SK-N-SH (cell line): Measurements from ENCODE around the gene CNTN4. TPM values are rescaled to one million over a fixed set of nuclear protein-coding genes. Genes with fewer than 3 reads are reported as not detected.

Source experiments
- CTCF ChIA-PET: fragments of 300-600, 350-600 bp; formaldehyde crosslinking; extraction: SDS; loops from one replicate; lab custom pipeline; 2021; lab: Yijun Ruan, JAX
- POLR2A ChIA-PET: fragments of 350-600 bp; sonication (Branson Sonifier 250); formaldehyde crosslinking; extraction: SDS; loops from one replicate; lab custom pipeline; 2020; ENCODE audit warnings: antibody characterized with exemption, inconsistent platforms; lab: Yijun Ruan, JAX
- DNase-seq: peaks from one replicate; pipeline ENCODE4 v3.0.0; 2012
- H2AFZ ChIP-seq: fragments of 200-600 bp; sonication (generic); 2 replicates; pipeline ENCODE4 v1.8.1; 2016; ENCODE audit warnings: antibody characterized with exemption, mild to moderate bottlenecking, low read depth
- H3F3A ChIP-seq: fragments of 200-600 bp; sonication (generic); replicated peaks from 2 replicates; pipeline ENCODE3; 2016; ENCODE audit warnings: antibody characterized with exemption, mild to moderate bottlenecking; ENCODE audit not compliant: insufficient read depth
- H3K27ac ChIP-seq, 2 experiments: fragments of 200-500 bp in 1 of 2; fragments of 200-600 bp in 1 of 2; sonication (Bioruptor generic) in 1 of 2; sonication (generic), shearing (Covaris generic) in 1 of 2; 2 replicates each; pipeline versions ENCODE4 v1.5.1 to v1.6.1; 2014 to 2016; ENCODE audit warnings: low read depth in 2 of 2, inconsistent platforms in 1 of 2, low read length in 1 of 2, mild to moderate bottlenecking in 1 of 2, mixed read lengths in 1 of 2
- H3K27me3 ChIP-seq: fragments of 200-600 bp; sonication (generic), shearing (Covaris generic); 2 replicates; pipeline ENCODE4 v1.6.1; 2016; ENCODE audit warnings: mixed run types; ENCODE audit not compliant: insufficient read depth
- H3K36me3 ChIP-seq, 2 experiments: fragments of 200-500 bp in 1 of 2; fragments of 200-600 bp in 1 of 2; sonication (Bioruptor generic) in 1 of 2; sonication (generic) in 1 of 2; replicated peaks in 1 of 2; 2 replicates each; pipeline versions ENCODE3 to v1.5.1; 2014 to 2016; ENCODE audit warnings: low read length in 1 of 2, mild to moderate bottlenecking in 1 of 2; ENCODE audit not compliant: insufficient read depth in 2 of 2, control insufficient read depth in 1 of 2
- H3K4me1 ChIP-seq, 2 experiments: fragments of 200-500 bp in 1 of 2; fragments of 200-600 bp in 1 of 2; sonication (Bioruptor generic) in 1 of 2; sonication (generic), shearing (Covaris generic) in 1 of 2; 2 replicates each; pipeline versions ENCODE4 v1.5.1 to v1.6.1; 2014 to 2016; ENCODE audit warnings: low read depth in 1 of 2, low read length in 1 of 2, mixed run types in 1 of 2; ENCODE audit not compliant: insufficient read depth in 2 of 2, control insufficient read depth in 1 of 2
- H3K4me2 ChIP-seq: fragments of 200-600 bp; sonication (generic), shearing (Covaris generic); 2 replicates; pipeline ENCODE4 v1.6.1; 2017; ENCODE audit warnings: mixed run types
- H3K4me3 ChIP-seq, 2 experiments: fragments of 200-500 bp in 1 of 2; fragments of 200-600 bp in 1 of 2; sonication (Bioruptor generic) in 1 of 2; sonication (generic), shearing (Covaris generic) in 1 of 2; 2 replicates each; pipeline versions ENCODE4 v1.5.1 to v1.8.1; 2014 to 2016; ENCODE audit warnings: low read depth in 2 of 2, inconsistent platforms in 1 of 2, low read length in 1 of 2, mild to moderate bottlenecking in 1 of 2, mixed read lengths in 1 of 2, moderate library complexity in 1 of 2
- H3K79me2 ChIP-seq: fragments of 200-600 bp; sonication (generic); 2 replicates; pipeline ENCODE4 v1.8.1; 2017; ENCODE audit warnings: mild to moderate bottlenecking; ENCODE audit not compliant: insufficient read depth
- H3K9ac ChIP-seq: fragments of 200-600 bp; sonication (generic); 2 replicates; pipeline ENCODE4 v1.6.1; 2017; ENCODE audit warnings: mixed run types
- H3K9me2 ChIP-seq: fragments of 200-600 bp; sonication (generic); 2 replicates; pipeline ENCODE4 v1.6.1; 2017; ENCODE audit warnings: mixed run types
- H3K9me3 ChIP-seq: fragments of 200-600 bp; sonication (generic); 2 replicates; pipeline ENCODE4 v1.6.1; 2017; ENCODE audit warnings: mixed run types, mild to moderate bottlenecking, moderate library complexity
- H4K20me1 ChIP-seq: fragments of 200-600 bp; sonication (generic); 2 replicates; pipeline ENCODE4 v1.6.1; 2017; ENCODE audit warnings: mild to moderate bottlenecking, mixed run types; ENCODE audit not compliant: insufficient read depth
- ELF1 ChIP-seq: IDR thresholded peaks from 2 replicates; pipeline ENCODE4 v1.4.0; 2012
- EZH2phosphoT487 ChIP-seq: fragments of 200-600 bp; sonication (generic); IDR thresholded peaks from 2 replicates; pipeline ENCODE4 v1.6.1; 2017; ENCODE audit warnings: low read depth, mixed run types, mild to moderate bottlenecking, antibody characterized with exemption, moderate library complexity, borderline replicate concordance
- FOSL2 ChIP-seq: IDR thresholded peaks from 2 replicates; pipeline ENCODE4 v1.4.0; 2012; ENCODE audit warnings: low read depth, mild to moderate bottlenecking, moderate library complexity, borderline replicate concordance
- FOXJ3 ChIP-seq: sonication (generic); formaldehyde crosslinking; IDR thresholded peaks from 2 replicates; pipeline ENCODE4 v1.5.1; 2020; ENCODE audit warnings: mild to moderate bottlenecking, missing genetic modification reagents
- GABPA ChIP-seq: IDR thresholded peaks from 2 replicates; pipeline ENCODE4 v1.4.0; 2012; ENCODE audit warnings: low read depth, mild to moderate bottlenecking
- GATA2 ChIP-seq: sonication (generic); formaldehyde crosslinking; IDR thresholded peaks from 2 replicates; pipeline ENCODE4 v1.5.0; 2020; ENCODE audit warnings: mild to moderate bottlenecking, missing genetic modification reagents
- JUND ChIP-seq: IDR thresholded peaks from 2 replicates; pipeline ENCODE4 v1.4.0; 2012
- NRF1 ChIP-seq: IDR thresholded peaks from 2 replicates; pipeline ENCODE4 v1.6.1; 2012; ENCODE audit warnings: low read depth, mild to moderate bottlenecking, low read length
- RAD21 ChIP-seq: IDR thresholded peaks from 2 replicates; pipeline ENCODE4 v1.6.1; 2012; ENCODE audit warnings: mild to moderate bottlenecking, low read length
- RCOR1 ChIP-seq: fragments of 150-350 bp; IDR thresholded peaks from 2 replicates; pipeline ENCODE4 v1.6.1; 2017; ENCODE audit warnings: antibody characterized with exemption, low read length
- SIN3A ChIP-seq: IDR thresholded peaks from 2 replicates; pipeline ENCODE4 v1.6.1; 2012; ENCODE audit warnings: low read depth, mild to moderate bottlenecking, low read length, moderate library complexity, borderline replicate concordance
- SMC3 ChIP-seq: IDR thresholded peaks from 2 replicates; pipeline ENCODE4 v1.6.1; 2012; ENCODE audit warnings: low read depth, low read length, improper control_type of control experiment
- TAF1 ChIP-seq: IDR thresholded peaks from 2 replicates; pipeline ENCODE4 v1.6.1; 2012; ENCODE audit warnings: low read depth, mild to moderate bottlenecking, low read length, moderate library complexity, borderline replicate concordance
- TCF12 ChIP-seq: IDR thresholded peaks from 2 replicates; pipeline ENCODE4 v1.4.0; 2012
- TEAD4 ChIP-seq: IDR thresholded peaks from 2 replicates; pipeline ENCODE4 v1.4.0; 2012; ENCODE audit warnings: mild to moderate bottlenecking, borderline replicate concordance; ENCODE audit not compliant: insufficient read depth
- WGBS: methylation state at CpG from one replicate; pipeline ENCODE4 v1.1.6; 2017; ENCODE audit warnings: low lambda C conversion rate; 5-methylcytosine and 5-hydroxymethylcytosine counted together
- polyA plus RNA-seq, 3 experiments: library from polyadenylated mRNA; depleted of rRNA; stranded (reverse); fragments of >200 nt; gene quantifications; 2 replicates each; pipeline ENCODE4 v1.2.3, GENCODE V29; 2012
- TF ChIP-seq, protein P1 (sequence below): fragments of 200-600 bp; sonication (generic); IDR thresholded peaks from 2 replicates; pipeline ENCODE4 v1.6.1; 2017; ENCODE audit warnings: antibody characterized with exemption, mild to moderate bottlenecking, moderate library complexity
- TF ChIP-seq, protein P2 (sequence below): IDR thresholded peaks from 2 replicates; pipeline ENCODE4 v1.4.0; 2012; ENCODE audit warnings: low read depth, borderline replicate concordance

The CNTN4 gene
- polyA plus RNA-seq, 1 of the 3 experiments (the other 2 are of a cell fraction) = 0.12 TPM

DNA sequence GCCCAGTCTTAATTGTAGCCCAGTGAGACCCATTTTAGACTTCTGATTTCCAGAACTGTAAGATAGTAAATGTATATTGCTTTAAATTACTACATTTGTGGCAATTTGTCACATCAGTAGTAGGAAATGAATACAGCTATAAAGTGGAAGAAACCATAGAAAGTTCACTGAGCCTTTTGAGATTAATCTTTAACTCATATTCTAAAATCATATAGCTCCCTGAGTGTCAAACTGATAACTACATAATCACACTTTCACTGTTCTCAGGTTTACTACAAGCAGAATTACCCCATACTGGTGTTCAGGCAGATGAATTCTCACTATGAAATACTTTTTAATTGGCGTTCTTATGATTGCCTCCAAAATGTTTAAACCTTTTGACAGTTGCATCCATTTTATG is 42.8 kb downstream of the CNTN4 start:
- no peak overlapping the region for H3K4me2 ChIP-seq
- no peaks in the 10 kb centered on the region for H3K36me3 ChIP-seq
- no peaks in the 10 kb centered on the region for H4K20me1 ChIP-seq
- no peaks in the 10 kb centered on the region for H3K4me1 ChIP-seq
- H3K79me2 ChIP-seq = no peaks in the 10 kb centered on the region
- H3K9me2 ChIP-seq = no peaks in the 10 kb centered on the region
- no peak overlapping the region for H3K27ac ChIP-seq
- H3K9ac ChIP-seq = no peak overlapping the region
- DNase-seq = no peak
- TF ChIP-seq TAF1 (no peak), NRF1 (no peak), RCOR1 (no peak), JUND (no peak), TEAD4 (no peak), SMC3 (no peak), FOSL2 (no peak), TCF12 (no peak), RAD21 (no peak), FOXJ3 (no peak), SIN3A (no peak), EZH2phosphoT487 (no peak), ELF1 (no peak), GATA2 (CRISPR knock-in tag) (no peak), GABPA (no peak)
- TF ChIP-seq, protein P1, sequence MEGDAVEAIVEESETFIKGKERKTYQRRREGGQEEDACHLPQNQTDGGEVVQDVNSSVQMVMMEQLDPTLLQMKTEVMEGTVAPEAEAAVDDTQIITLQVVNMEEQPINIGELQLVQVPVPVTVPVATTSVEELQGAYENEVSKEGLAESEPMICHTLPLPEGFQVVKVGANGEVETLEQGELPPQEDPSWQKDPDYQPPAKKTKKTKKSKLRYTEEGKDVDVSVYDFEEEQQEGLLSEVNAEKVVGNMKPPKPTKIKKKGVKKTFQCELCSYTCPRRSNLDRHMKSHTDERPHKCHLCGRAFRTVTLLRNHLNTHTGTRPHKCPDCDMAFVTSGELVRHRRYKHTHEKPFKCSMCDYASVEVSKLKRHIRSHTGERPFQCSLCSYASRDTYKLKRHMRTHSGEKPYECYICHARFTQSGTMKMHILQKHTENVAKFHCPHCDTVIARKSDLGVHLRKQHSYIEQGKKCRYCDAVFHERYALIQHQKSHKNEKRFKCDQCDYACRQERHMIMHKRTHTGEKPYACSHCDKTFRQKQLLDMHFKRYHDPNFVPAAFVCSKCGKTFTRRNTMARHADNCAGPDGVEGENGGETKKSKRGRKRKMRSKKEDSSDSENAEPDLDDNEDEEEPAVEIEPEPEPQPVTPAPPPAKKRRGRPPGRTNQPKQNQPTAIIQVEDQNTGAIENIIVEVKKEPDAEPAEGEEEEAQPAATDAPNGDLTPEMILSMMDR = no peak
- TF ChIP-seq, protein P2, sequence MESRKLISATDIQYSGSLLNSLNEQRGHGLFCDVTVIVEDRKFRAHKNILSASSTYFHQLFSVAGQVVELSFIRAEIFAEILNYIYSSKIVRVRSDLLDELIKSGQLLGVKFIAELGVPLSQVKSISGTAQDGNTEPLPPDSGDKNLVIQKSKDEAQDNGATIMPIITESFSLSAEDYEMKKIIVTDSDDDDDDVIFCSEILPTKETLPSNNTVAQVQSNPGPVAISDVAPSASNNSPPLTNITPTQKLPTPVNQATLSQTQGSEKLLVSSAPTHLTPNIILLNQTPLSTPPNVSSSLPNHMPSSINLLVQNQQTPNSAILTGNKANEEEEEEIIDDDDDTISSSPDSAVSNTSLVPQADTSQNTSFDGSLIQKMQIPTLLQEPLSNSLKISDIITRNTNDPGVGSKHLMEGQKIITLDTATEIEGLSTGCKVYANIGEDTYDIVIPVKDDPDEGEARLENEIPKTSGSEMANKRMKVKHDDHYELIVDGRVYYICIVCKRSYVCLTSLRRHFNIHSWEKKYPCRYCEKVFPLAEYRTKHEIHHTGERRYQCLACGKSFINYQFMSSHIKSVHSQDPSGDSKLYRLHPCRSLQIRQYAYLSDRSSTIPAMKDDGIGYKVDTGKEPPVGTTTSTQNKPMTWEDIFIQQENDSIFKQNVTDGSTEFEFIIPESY = no peak
- TF ChIP-seq, all 33 proteins: peak for 0
- H3K9me3 ChIP-seq = no peaks in the 10 kb centered on the region
- H2AFZ ChIP-seq = no peak overlapping the region
- H3F3A ChIP-seq = no peaks in the 10 kb centered on the region
- CTCF ChIA-PET = no interaction called here
- H3K27me3 ChIP-seq = no peaks in the 10 kb centered on the region
- WGBS = 19% methylated on average over 1 of the region's 1 CpG
- H3K4me3 ChIP-seq = no peak overlapping the region
- POLR2A ChIA-PET = no interaction called here
